Stimulated activated CD8-positive, alpha-beta memory T cell treated with anti-CD3 and anti-CD28 coated beads, Interleukin-12 subunit alpha, Interleukin-12 subunit beta, amount 100 ng/mL, for 24 hours (primary cell): ENCODE results near the gene ARHGAP40.

Source experiments
- DNase-seq: peaks from one replicate; pipeline ENCODE4 v3.0.0-alpha.2; 2020; ENCODE audit errors: extremely low read depth

Gene ARHGAP40

GRCh38 chr20:38651154-38651553 lies 49.5 kb downstream of the ARHGAP40 start:
- no peak for DNase-seq

GRCh38 chr20:38651562-38651961 lies 50.0 kb downstream of the ARHGAP40 start:
- no peak for DNase-seq

- no peak for DNase-seq
Measured at GRCh38 chr20:38652995-38653394, 51.4 kb downstream of the ARHGAP40 start.

DNA sequence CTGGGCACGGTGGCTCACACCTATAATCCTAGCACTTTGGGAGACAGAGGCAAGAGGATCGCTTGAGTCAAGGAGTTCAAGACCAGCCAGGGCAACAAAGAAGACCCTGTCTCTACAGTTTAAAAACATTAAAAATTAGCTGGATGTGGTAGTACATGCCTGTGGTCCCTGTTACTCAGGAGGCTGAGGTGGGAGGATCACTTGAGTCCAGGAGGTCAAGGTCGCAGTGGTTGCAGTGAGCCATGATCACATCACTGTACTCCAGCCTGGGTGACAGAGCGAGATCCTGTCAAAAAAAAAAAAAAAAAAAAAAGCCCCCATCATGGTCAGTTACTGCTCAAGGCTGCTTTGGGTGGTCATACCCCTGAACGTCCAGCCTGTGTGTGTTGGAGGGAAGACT lies 55.8 kb downstream of the ARHGAP40 start:
- no peak for DNase-seq

- DNase-seq: no peak
Measured at GRCh38 chr20:38658879-38659596, 57.4 kb downstream of the ARHGAP40 start.

- no peak for DNase-seq
Measured at GRCh38 chr20:38659597-38659880, 57.9 kb downstream of the ARHGAP40 start.

GRCh38 chr20:38660429-38660828 lies 58.8 kb downstream of the ARHGAP40 start:
- DNase-seq: no peak

- no peak for DNase-seq
Measured at GRCh38 chr20:38663660-38664059, 62.1 kb downstream of the ARHGAP40 start.

DNA sequence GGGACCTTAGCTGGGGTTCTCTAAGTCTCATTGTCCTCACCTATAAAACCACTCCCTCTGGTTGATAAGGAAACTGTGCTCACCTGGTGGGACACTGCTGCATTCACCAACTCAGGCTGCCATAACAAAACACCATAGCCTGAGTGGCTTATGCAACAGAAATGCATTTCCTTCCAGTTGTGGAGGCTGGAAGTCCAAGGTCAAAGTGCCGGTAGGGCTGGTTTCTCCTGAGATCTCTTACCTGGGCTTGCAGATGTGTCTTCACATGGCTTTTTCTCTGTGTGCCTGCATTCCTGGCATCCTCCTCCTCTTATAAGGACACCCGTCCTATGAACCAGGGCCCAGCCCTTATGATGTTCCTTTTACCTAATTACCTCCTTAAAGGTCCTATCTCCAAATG lies 62.7 kb downstream of the ARHGAP40 start:
- DNase-seq: no peak

GRCh38 chr20:38665094-38665493 lies 63.5 kb downstream of the ARHGAP40 start:
- no peak for DNase-seq

DNA sequence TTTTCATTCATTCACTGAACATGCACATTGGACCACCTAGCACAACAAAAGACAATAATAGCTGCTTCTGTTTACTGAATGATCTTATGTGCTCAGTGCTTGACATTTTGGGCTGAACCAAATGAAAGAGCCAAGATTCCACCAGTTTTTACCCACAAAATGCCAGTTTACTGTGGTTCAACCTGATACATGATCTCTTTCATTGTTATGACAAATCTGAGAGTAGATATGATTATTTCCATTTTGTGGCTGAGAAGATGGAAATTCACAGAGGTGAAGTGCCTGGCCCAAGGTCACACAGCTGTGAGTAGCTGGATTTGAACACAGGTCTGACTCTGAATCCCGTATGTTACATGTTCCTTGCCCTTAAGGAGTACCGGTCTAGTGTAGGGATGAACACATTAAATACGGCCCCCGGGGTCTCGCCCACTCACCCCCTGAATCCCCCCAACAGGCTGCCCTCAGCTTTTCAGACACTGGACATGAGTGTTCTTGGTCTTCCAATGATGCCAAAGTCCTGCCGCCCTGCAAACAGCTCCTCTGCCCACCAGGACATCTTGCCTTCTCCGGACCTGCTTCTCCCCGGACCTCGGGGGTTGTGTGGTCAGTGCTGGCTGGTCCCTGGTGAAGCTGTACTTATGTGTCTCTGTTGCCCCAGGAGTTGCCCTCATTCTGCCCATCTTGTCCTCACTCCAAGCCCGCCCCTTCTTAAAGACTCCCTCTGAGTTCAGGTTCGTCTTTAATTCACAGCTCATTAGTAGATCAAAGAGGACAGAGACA lies 64.1 kb downstream of the ARHGAP40 start:
- DNase-seq: no peak

GRCh38 chr20:38667417-38667956 lies 65.9 kb downstream of the ARHGAP40 start:
- no peak for DNase-seq

DNA sequence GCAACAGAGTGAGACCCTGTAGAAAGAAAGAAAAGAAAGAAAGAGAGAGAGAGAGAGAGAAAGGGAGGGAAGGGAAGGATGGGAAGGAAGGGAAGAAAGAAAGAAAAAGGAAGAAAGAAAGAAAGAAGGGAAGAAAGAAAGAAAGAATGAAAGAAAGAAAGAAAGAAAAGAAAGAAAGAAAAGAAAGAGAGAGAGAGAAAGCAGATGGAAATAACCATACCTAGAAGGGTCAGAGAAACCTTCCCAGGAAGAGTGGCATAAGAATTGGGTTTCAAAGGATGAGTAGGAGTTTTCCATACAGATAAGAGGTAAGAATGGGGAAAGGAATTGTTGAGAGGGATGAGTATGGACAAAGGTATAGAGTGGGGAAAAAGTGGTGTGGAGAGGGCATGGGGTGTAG lies 68.1 kb downstream of the ARHGAP40 start:
- no peak for DNase-seq

- no peak for DNase-seq
Measured at GRCh38 chr20:38670786-38671185, 69.2 kb downstream of the ARHGAP40 start.

DNA sequence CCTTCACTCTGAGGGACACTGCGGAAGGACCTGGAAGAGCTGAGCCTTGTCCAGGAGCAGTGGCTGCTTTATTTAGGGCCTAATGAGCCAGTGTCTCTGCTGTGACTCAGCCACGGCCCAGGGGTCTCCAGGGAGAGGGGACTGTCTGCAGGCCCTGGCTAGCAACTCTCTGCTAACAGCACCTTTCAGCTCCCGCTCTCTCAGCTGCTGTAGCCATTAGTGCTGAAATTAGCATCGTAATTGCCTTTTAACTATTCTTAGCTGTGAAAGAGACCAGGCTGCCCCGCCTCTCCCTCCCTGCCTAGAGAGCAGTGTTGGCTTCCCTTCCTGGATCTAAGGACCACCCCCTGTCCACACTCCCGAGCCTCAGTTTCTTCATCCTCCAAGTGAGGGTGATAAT lies 69.6 kb downstream of the ARHGAP40 start:
- no peak for DNase-seq

- DNase-seq: no peak
Measured at GRCh38 chr20:38671701-38672292, 70.2 kb downstream of the ARHGAP40 start.

DNA sequence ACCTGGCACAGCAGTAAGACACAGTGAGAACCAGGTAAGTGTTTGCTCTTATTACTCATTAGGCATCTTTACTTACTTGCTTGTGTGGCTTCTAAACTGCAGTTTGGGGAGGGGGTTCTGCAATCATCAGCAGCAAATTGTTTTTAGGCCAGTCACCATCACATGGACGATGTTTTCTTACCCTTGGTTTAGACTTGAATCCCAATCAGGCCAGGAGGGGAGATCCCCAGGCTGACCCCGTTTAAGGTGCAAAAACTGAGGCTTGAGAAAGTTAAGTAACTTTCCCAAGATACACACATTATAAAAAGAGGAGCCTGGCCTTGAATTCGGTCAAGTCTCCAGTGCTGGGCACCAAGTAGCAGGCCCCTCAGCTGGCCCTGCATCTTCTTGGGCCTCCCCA lies 70.9 kb downstream of the ARHGAP40 start:
- no peak for DNase-seq

GRCh38 chr20:38673261-38673660 lies 71.7 kb downstream of the ARHGAP40 start:
- no peak for DNase-seq

DNA sequence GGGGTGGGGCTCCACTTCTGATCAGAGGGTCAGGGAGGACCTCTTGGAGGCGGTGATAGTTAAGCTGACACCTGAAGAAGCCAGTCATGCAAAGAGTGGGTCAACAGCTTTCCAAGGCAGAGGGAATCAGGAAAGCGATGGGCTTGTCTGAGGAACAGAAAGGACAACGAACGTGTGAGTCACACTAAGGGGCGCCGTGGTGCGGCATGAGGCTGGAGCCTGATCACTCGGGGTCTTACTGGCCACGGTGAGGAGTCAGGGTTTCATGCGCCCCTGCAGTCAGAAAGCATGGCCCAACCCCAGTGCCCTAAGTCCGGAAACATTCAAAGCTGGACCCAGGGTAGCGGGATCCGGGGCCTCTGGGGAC lies 72.1 kb downstream of the ARHGAP40 start:
- no peak for DNase-seq

- peak; percentile 24 for DNase-seq
Measured at GRCh38 chr20:38674092-38674764, 72.6 kb downstream of the ARHGAP40 start.

GRCh38 chr20:38674765-38675133 lies 73.1 kb downstream of the ARHGAP40 start:
- DNase-seq: no peak

DNA sequence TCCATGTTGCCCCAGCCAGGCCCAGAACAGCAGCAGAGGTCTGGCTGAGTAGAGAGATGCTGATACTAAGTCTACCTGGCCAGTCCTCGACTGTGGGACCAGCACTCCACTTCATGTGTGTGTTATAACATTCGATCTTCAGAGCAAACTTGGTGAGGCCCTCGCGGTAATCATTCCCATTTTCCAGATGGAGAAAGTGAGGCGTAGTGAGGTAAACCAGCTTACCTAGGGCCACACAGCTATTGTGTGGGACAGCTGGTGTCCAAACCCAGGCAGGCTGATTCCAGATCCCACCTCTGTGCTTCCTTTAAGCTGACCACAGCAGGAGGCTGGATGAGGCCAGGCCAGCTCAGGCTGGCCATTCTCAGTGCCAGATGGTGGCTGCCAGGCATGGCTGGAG lies 75.0 kb downstream of the ARHGAP40 start:
- no peak for DNase-seq
